Upper lobe of left lung (tissue), 6 donors: ENCODE results near the gene BNIPL. TPM values are rescaled to one million over a fixed set of nuclear protein-coding genes. Genes with fewer than 3 reads are reported as not detected.
A peak's percentile ranks its signal among the peaks of the same experiment; 100 is the strongest.

ENCODE experiments used
- ATAC-seq, 2 donors: fragments of 200-7000 bp; cut with Tn5 transposase; one replicate each; pipeline ENCODE4 v1.9.1; 2022; ENCODE audit warnings: mild to moderate bottlenecking in 2 of 2, moderate library complexity in 2 of 2; ENCODE audit not compliant: low FRiP score in 2 of 2
- DNase-seq, 2 donors: peaks; one replicate each; pipeline ENCODE4 v3.0.0-alpha.2; 2019 to 2020
- H3K27ac ChIP-seq, 4 donors: fragments of 200-600 bp; sonication (generic); one replicate each; pipeline ENCODE4 v1.5.1; 2016 to 2019
- H3K27me3 ChIP-seq, 4 donors: fragments of 200-600 bp; sonication (generic); one replicate each; pipeline ENCODE4 v1.5.1; 2017 to 2019
- H3K36me3 ChIP-seq, 4 donors: fragments of 200-600 bp; sonication (generic); one replicate each; pipeline ENCODE4 v1.5.1; 2016 to 2019
- H3K4me1 ChIP-seq, 4 donors: fragments of 200-600 bp; sonication (generic); one replicate each; pipeline ENCODE4 v1.5.1; 2018 to 2019
- H3K4me3 ChIP-seq, 4 donors: fragments of 200-600 bp; sonication (generic); one replicate each; pipeline ENCODE4 v1.5.1; 2017 to 2019; ENCODE audit warnings: mild to moderate bottlenecking in 2 of 4, moderate library complexity in 1 of 4
- H3K9me3 ChIP-seq, 4 donors: fragments of 200-600 bp; sonication (generic); one replicate each; pipeline ENCODE4 v1.5.1; 2018 to 2019
- CTCF ChIP-seq, 6 experiments: fragments of 450-650 bp in 4 of 6; fragments of 200-600 bp in 2 of 6; sonication (generic) in 2 of 6; IDR thresholded peaks; one replicate each; pipeline ENCODE4 v1.5.1; 2016 to 2019; ENCODE audit warnings: antibody characterized with exemption in 6 of 6
- EP300 ChIP-seq, 4 donors: sonication (generic); formaldehyde crosslinking; IDR thresholded peaks; one replicate each; pipeline ENCODE4 v1.5.1; 2017; ENCODE audit warnings: antibody characterized with exemption in 4 of 4, control low read depth in 2 of 4
- POLR2A ChIP-seq, 4 donors: fragments of 450-650 bp; IDR thresholded peaks; one replicate each; pipeline ENCODE4 v1.5.1; 2016 to 2017; ENCODE audit warnings: antibody characterized with exemption in 4 of 4, mild to moderate bottlenecking in 2 of 4
- POLR2AphosphoS5 ChIP-seq, 2 donors: sonication (generic); formaldehyde crosslinking; IDR thresholded peaks; one replicate each; pipeline ENCODE4 v1.5.1; 2017; ENCODE audit warnings: antibody characterized with exemption in 2 of 2
- WGBS, 2 donors: methylation state at CpG; one replicate each; pipeline ENCODE4 v1.1.5; 2017 to 2018; 5-methylcytosine and 5-hydroxymethylcytosine counted together
- total RNA-seq, 6 donors: library from RNA; depleted of rRNA in 4 of 6; stranded (reverse); fragments of >200 nt in 4 of 6; gene quantifications; one replicate each; pipeline versions ENCODE4 v1.1.0 to v1.2.1, GENCODE V29; 2016 to 2021
- donor health status: DM: no; HTN: no; CAD: no; lungs with moderate emphysema.
- donor health status: DM: no; HTN: yes; CAD: no; lungs with severe emphysema.

The BNIPL gene
- total RNA-seq, 6 donors from 2014 or later: 2.3 to 213 (median 11.7) TPM

DNA sequence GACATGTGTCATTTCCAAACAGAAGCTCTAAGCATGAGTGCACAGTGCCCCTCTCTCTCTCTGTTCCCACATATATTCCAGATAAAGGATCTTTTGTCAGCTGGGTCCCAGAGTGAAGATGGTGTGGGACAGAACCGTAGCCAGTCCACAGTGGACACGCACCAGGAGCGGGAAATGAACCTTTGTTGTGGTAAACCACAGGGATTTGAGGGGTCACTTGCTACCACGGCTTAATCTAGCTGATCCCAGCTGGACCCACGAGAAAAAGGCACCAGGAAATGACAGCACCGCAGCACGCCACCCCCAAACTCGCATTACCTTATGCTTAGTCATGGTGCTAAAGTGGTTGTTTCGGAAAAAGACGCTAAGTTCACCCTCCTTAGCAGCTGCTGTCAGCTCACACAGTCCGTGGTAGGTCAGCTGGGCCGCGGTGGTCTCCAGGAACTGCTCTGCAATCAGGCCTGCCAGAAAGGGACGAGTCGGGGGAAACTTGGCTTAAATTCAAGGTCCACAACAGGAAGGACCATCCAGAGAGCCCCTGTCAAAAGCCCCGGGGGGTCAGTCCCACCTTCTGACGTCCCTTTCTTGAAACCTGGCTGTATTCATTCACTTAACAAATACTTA lies 37.2 kb upstream of the BNIPL start:
- 67 to 72% methylated on average over 14 to 17 of the region's 17 CpGs for WGBS, 2 donors
- H3K4me1 ChIP-seq: peaks cover 25 to 43% (median 32%) of the 10 kb centered on the region in 4 donors
- H3K4me3 ChIP-seq: no peak overlapping the region
- no peaks in the 10 kb centered on the region for H3K27me3 ChIP-seq
- DNase-seq: peak in 1 of 2 donors; percentile 30
- H3K27ac ChIP-seq: no peak overlapping the region
- no peak for TF ChIP-seq CTCF (IDR thresholded peaks at IDR 0.05)
- TF ChIP-seq POLR2AphosphoS5 (IDR thresholded peaks at IDR 0.05): no peak
- TF ChIP-seq EP300 (IDR thresholded peaks at IDR 0.05): no peak
- TF ChIP-seq POLR2A (IDR thresholded peaks at IDR 0.05): no peak
- no peaks in the 10 kb centered on the region for H3K9me3 ChIP-seq
- ATAC-seq: no peak
- peaks cover 15 to 57% (median 32%) of the 10 kb centered on the region in 4 donors for H3K36me3 ChIP-seq

DNA sequence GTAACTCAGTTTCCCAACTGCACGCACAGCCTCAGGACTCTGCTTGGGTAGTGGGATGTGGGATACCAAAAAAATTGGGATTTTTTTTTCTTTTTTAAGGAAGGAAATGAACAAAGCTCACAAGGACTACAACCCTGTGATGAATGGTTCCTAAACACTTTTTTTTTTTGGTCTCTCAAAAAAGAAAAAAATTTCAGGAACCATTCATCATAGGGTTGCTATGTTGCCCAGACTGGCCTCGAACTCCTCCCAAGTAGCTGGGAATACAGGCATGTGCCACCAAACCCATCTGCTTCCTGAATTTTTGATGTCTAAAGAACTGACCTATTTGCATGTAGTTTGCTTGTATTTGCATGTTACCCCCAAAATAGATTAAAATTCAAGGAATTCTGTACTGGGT lies 36.5 kb upstream of the BNIPL start:
- Histone ChIP-seq H3K4me1 (peaks cover 32 to 51% (median 40%) of the 10 kb centered on the region in 4 donors), H3K27ac (no peak overlapping the region), H3K9me3 (no peaks in the 10 kb centered on the region), H3K36me3 (peaks cover 15 to 57% (median 32%) of the 10 kb centered on the region in 4 donors), H3K4me3 (no peak overlapping the region), H3K27me3 (no peaks in the 10 kb centered on the region)
- DNase-seq: no peak
- TF ChIP-seq POLR2A (IDR thresholded peaks at IDR 0.05): no peak
- no peak for TF ChIP-seq CTCF (IDR thresholded peaks at IDR 0.05)
- TF ChIP-seq POLR2AphosphoS5 (IDR thresholded peaks at IDR 0.05): no peak
- no peak for TF ChIP-seq EP300 (IDR thresholded peaks at IDR 0.05)
- no peak for ATAC-seq
- 85 to 92% methylated on average over 2 of the region's 2 CpGs for WGBS, 2 donors

- H3K27me3 ChIP-seq: no peaks in the 10 kb centered on the region
- 93% methylated on average over 3 of the region's 3 CpGs for WGBS, 2 donors
- TF ChIP-seq POLR2AphosphoS5 (IDR thresholded peaks at IDR 0.05): no peak
- TF ChIP-seq CTCF (IDR thresholded peaks at IDR 0.05): no peak
- TF ChIP-seq EP300 (IDR thresholded peaks at IDR 0.05): no peak
- no peak for TF ChIP-seq POLR2A (IDR thresholded peaks at IDR 0.05)
- peaks cover 34 to 56% (median 43%) of the 10 kb centered on the region in 4 donors for H3K4me1 ChIP-seq
- DNase-seq: no peak
- ATAC-seq: no peak
- peaks cover 15 to 57% (median 32%) of the 10 kb centered on the region in 4 donors for H3K36me3 ChIP-seq
- H3K27ac ChIP-seq: no peak overlapping the region
- H3K9me3 ChIP-seq: no peaks in the 10 kb centered on the region
- no peak overlapping the region for H3K4me3 ChIP-seq
These were observed 36.0 kb upstream of the BNIPL start for GRCh38 chr1:151000408-151000807.

- peaks cover 15 to 56% (median 31%) of the 10 kb centered on the region in 4 donors for H3K36me3 ChIP-seq
- H3K27ac ChIP-seq: peak overlapping the region in 3 of 4 donors; percentile 28 to 96 (median 77)
- TF ChIP-seq CTCF (IDR thresholded peaks at IDR 0.05) (no peak), POLR2AphosphoS5 (IDR thresholded peaks at IDR 0.05) (peak in 1 of 2 donors; percentile 23), EP300 (IDR thresholded peaks at IDR 0.05) (no peak), POLR2A (IDR thresholded peaks at IDR 0.05) (no peak)
- H3K4me1 ChIP-seq: peaks cover 29 to 48% (median 40%) of the 10 kb centered on the region in 4 donors
- peak in 1 of 2 donors; percentile 50 for DNase-seq
- no peak for ATAC-seq
- no peaks in the 10 kb centered on the region for H3K27me3 ChIP-seq
- H3K4me3 ChIP-seq: no peak overlapping the region
- WGBS, 2 donors: 72 to 79% methylated on average over 4 of the region's 4 CpGs
- H3K9me3 ChIP-seq: no peaks in the 10 kb centered on the region
These were observed 34.8 kb upstream of the BNIPL start for GRCh38 chr1:151001602-151002001.

GRCh38 chr1:151002051-151002450 lies 34.3 kb upstream of the BNIPL start:
- H3K36me3 ChIP-seq: peaks cover 15 to 52% (median 27%) of the 10 kb centered on the region in 4 donors
- 68 to 79% methylated on average over 2 to 3 of the region's 3 CpGs for WGBS, 2 donors
- no peak overlapping the region for H3K4me3 ChIP-seq
- TF ChIP-seq POLR2AphosphoS5 (IDR thresholded peaks at IDR 0.05): no peak
- no peak for TF ChIP-seq POLR2A (IDR thresholded peaks at IDR 0.05)
- TF ChIP-seq CTCF (IDR thresholded peaks at IDR 0.05): no peak
- no peak for TF ChIP-seq EP300 (IDR thresholded peaks at IDR 0.05)
- DNase-seq: no peak
- no peak for ATAC-seq
- H3K4me1 ChIP-seq: peaks cover 33 to 52% (median 42%) of the 10 kb centered on the region in 4 donors
- H3K27me3 ChIP-seq: no peaks in the 10 kb centered on the region
- peak overlapping the region; percentile 17 to 96 (median 64) for H3K27ac ChIP-seq
- H3K9me3 ChIP-seq: no peaks in the 10 kb centered on the region
